GM12865 (cell line): Measurements from ENCODE around the gene INKA1.

Experiments used
- DNase-seq: peaks from one replicate; pipeline ENCODE4 v3.0.0; 2010; ENCODE audit warnings: low read depth
- H3K4me3 ChIP-seq: 2 replicates; pipeline ENCODE4 v1.5.1; 2011; ENCODE audit warnings: mild to moderate bottlenecking, low read depth, low read length, control low read depth
- TF ChIP-seq, protein P1 (sequence below): IDR thresholded peaks from 2 replicates; pipeline ENCODE4 v1.5.1; 2011; ENCODE audit warnings: low read length, control low read depth, low read depth, inconsistent platforms; ENCODE audit not compliant: insufficient read depth; ENCODE audit errors: missing control alignments

INKA1 gene

DNA sequence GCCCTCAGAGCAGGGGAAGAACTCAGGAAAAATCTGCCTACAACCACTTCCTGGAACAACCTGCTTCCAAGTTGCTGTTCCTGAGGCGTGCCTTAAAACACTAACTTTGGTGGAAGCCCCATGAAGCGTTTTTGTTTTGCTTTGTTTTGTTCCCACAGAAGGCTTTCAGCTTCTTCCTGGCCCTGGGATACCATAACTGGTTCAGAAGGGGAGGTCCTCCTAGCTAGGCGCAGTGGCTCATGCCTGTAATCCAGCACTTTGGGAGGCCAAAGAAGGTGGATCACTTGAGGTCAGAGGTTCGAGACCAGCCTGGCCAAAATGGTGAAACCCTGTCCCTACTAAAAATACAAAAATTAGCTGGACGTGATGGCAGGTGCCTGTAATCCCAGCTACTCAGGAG lies 15.5 kb upstream of the INKA1 start:
- no peak overlapping the region for H3K4me3 ChIP-seq
- DNase-seq: no peak
- TF ChIP-seq, protein P1, sequence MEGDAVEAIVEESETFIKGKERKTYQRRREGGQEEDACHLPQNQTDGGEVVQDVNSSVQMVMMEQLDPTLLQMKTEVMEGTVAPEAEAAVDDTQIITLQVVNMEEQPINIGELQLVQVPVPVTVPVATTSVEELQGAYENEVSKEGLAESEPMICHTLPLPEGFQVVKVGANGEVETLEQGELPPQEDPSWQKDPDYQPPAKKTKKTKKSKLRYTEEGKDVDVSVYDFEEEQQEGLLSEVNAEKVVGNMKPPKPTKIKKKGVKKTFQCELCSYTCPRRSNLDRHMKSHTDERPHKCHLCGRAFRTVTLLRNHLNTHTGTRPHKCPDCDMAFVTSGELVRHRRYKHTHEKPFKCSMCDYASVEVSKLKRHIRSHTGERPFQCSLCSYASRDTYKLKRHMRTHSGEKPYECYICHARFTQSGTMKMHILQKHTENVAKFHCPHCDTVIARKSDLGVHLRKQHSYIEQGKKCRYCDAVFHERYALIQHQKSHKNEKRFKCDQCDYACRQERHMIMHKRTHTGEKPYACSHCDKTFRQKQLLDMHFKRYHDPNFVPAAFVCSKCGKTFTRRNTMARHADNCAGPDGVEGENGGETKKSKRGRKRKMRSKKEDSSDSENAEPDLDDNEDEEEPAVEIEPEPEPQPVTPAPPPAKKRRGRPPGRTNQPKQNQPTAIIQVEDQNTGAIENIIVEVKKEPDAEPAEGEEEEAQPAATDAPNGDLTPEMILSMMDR: no peak

DNA sequence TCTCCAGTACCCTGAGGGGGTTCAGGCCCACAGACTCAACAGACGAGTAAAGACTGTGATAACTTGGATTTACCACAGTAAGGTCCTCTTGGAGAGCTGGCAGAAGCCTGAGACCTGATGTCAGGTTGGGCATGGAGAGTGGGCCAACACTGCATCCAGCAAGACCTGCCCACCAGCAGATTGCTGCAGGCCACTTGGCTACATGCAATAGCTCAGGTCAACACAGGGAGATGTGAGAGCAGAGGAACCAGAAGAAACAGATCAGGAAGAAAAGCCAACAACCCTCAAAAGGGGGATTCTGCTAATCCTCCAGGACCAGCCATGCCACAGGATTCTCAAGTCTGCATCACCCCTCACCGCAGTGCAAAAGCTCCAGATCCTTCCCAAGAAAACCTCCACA lies 15.0 kb upstream of the INKA1 start:
- TF ChIP-seq, protein P1: no peak
- H3K4me3 ChIP-seq: no peak overlapping the region
- DNase-seq: no peak

DNA sequence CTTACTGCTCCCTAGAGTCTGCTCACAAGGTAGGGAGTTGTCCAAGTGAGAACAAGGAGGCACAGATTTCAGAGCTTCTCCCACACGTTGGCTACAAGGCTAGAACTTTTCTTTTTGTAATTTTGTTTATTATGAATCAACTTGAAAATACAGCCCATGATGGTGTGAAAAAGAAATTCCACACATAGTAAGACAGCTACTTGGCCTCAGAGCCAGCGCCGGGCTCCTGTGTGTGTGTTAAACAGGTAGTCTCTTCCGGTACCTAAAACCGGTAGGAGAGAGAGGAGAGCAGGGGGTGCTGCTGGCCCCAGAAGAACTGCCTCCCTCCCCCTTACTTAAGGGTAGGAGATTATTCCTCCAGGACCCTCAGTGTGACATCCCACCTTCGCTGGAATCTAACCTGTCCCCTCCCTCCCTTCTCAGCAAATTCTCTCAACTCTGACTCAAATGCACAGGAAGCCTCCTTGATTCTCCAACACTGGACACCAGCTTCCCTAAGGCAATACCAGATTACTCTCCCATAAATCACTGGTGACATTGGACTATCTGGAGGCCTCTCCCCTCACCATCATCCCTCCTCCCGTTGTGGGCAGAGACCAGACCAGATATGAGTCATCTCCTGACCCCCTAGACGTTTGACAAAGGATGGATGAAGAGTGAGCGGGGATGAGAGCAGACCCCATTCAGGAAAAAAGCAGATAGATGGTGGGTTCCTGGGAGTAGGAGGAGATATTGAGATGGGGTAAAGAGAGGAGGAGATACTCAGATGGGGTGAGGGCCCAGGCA lies 12.2 kb upstream of the INKA1 start:
- TF ChIP-seq, protein P1: no peak
- no peak for DNase-seq

DNA sequence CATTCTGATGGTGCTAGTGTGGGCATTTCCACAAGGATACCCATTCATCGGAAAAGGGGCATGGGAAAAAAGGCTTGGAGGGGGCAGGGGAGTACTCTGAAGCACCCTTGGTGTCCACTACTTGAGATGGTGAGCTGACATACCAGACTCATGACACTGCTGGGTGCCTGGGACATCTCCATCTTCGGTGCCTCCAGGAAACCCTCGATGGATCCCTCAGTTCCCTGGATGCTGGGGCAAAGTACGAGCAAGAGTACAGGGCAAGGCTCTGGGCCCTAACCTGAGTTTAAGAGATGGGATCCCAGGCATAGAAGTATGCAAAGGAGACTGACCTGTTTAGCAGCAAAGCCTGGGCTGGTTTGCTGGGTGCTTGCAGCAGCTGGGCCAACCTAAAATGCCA lies 11.5 kb upstream of the INKA1 start:
- DNase-seq: no peak
- TF ChIP-seq, protein P1: no peak

More for the DNA sequence above, 12.2 kb upstream of the INKA1 start:
- no peak overlapping the region for H3K4me3 ChIP-seq

DNA sequence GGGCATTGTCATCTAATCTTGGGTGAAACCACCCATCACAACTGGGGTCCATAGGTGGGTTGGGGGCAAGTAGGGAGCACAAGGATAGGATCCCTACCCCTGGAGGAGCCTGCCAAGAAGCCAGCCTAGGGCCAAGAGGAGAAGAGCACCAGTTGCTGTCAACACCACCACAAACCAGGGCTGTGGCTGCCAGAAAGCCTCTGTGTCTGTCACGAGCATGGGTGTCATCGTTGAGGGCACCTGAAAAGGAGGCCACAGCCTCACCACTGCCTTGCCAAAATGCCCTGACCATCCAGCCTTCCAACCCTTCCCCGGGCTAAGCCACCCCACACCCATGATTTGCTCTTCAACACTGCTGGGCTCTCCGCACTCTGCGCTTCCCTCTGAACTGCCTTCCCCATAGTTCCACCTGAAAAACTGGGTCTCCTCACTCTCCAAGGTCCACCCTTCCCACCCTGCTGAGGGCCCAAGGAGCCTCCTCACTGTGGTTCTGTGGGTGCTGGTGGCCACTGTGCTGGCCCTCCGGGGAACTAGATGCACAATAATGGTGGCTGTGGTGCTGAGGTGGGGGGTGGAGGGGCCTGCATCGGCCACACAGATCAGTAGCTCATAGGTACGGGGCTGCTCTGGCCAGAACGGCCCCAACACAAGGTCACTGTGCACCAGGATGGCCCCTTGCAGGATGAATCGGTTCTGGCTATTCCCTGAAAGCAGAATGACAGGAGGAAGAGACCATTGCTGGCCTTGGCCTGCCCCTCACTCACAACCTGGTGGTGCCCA lies 10.5 kb upstream of the INKA1 start:
- H3K4me3 ChIP-seq: no peak overlapping the region
- TF ChIP-seq, protein P1: no peak
- no peak for DNase-seq

More for the DNA sequence above, 11.5 kb upstream of the INKA1 start:
- no peak overlapping the region for H3K4me3 ChIP-seq

DNA sequence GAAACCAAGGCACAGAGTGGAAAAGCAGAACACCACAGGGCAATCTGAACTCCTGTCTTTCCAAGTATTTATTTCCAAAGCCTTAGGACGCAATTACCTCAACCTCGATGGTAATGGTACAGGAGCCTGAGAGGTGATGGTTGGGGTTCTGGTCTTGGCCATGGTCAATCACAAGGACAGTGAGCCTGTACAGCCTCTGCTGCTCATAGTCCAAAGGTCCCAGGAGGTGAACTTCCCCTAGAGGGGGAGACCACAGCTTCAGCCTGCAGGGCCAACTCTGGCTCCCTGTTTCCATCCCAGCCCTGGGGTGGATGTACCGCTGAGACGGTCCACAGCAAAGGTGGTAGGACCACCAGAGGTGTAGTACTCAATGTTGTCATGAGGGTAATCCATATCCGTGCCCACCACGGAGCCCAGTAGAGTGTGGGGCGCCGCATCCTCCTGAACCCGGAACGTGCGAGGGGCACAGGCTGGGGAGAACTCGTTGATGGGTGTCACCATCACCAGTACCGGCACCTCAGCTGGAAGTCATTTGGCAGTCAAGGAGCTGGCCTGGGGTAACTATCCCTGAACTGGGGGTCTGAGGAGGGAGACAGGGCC lies 9.5 kb upstream of the INKA1 start:
- DNase-seq: no peak
- H3K4me3 ChIP-seq: no peak overlapping the region
- TF ChIP-seq, protein P1: no peak
